HCT116 (cell line): Measurements from ENCODE around the gene PTPRF. TPM values are rescaled to one million over a fixed set of nuclear protein-coding genes. Genes with fewer than 3 reads are reported as not detected.

Experiments used
- ATAC-seq: fragments of 200-7000 bp; cut with Tn5 transposase; 2 replicates; pipeline ENCODE4 v1.9.1; 2020; ENCODE audit warnings: mild to moderate bottlenecking, moderate library complexity
- BruUV-seq: library from RNA; stranded (reverse); fragments of 400-500 nt; replicated peaks from 2 replicates; lab custom pipeline; 2021; lab: Mats Ljungman, UMichigan
- CTCF ChIA-PET: fragments of 300-600 bp; sonication (Branson Sonifier 250); formaldehyde crosslinking; loops from one replicate; lab custom pipeline; 2021; ENCODE audit warnings: antibody characterized with exemption; lab: Charles Lee
- POLR2A ChIA-PET: fragments of 300-600, 350-600 bp; sonication (Branson Sonifier 250); formaldehyde crosslinking; loops from one replicate; lab custom pipeline; 2021; ENCODE audit warnings: antibody characterized with exemption; lab: Charles Lee
- RAD21 ChIA-PET, 2 experiments: fragments of 300-600 bp; sonication (Branson Sonifier 250); formaldehyde crosslinking; loops; one replicate each; lab custom pipeline; 2023; ENCODE audit warnings: low total read pairs in 2 of 2; ENCODE audit not compliant: uncharacterized antibody in 2 of 2, unreplicated experiment in 2 of 2, low non-redundant PET in 1 of 2; lab: Charles Lee
- DNase-seq: peaks from one replicate; pipeline ENCODE4 v3.0.0-alpha.2; 2010; ENCODE audit warnings: low read depth, low spot score
- H2AFZ ChIP-seq: fragments of 200-600 bp; shearing (Covaris generic), sonication (generic); 2 replicates; pipeline ENCODE4 v1.6.1; 2017; ENCODE audit warnings: low read depth, mixed run types, mixed read lengths, antibody characterized with exemption, low read length; ENCODE audit not compliant: poor library complexity, severe bottlenecking
- H3K27ac ChIP-seq: 2 replicates; pipeline ENCODE4 v1.5.1; 2012; ENCODE audit warnings: low read depth, low read length
- H3K27me3 ChIP-seq: fragments of 200-600 bp; sonication (generic); 2 replicates; pipeline ENCODE4 v1.6.1; 2016; ENCODE audit warnings: mixed run types, low read length, mixed read lengths; ENCODE audit not compliant: insufficient read depth
- H3K36me3 ChIP-seq, 2 experiments: fragments of 200-500 bp in 1 of 2; fragments of 200-600 bp in 1 of 2; sonication (Bioruptor generic) in 1 of 2; sonication (generic) in 1 of 2; 2 replicates each; pipeline versions ENCODE4 v1.5.1 to v1.6.1; 2014 to 2016; ENCODE audit warnings: low read length in 2 of 2, inconsistent platforms in 1 of 2, mixed read lengths in 1 of 2, mixed run types in 1 of 2; ENCODE audit not compliant: insufficient read depth in 2 of 2, control insufficient read depth in 1 of 2
- H3K4me1 ChIP-seq, 2 experiments: fragments of 200-600 bp in 1 of 2; sonication (generic) in 1 of 2; 2 replicates each; pipeline versions ENCODE4 v1.5.1 to v1.6.1; 2012 to 2017; ENCODE audit warnings: low read length in 2 of 2, inconsistent platforms in 1 of 2, mild to moderate bottlenecking in 1 of 2, mixed read lengths in 1 of 2, mixed run types in 1 of 2, moderate library complexity in 1 of 2; ENCODE audit not compliant: insufficient read depth in 2 of 2, control insufficient read depth in 1 of 2
- H3K4me2 ChIP-seq: fragments of 200-600 bp; sonication (generic); 2 replicates; pipeline ENCODE4 v1.6.1; 2017; ENCODE audit warnings: mixed run types, low read length, mixed read lengths
- H3K4me3 ChIP-seq, 2 experiments: fragments of 200-600 bp in 1 of 2; sonication (generic) in 1 of 2; replicated peaks in 1 of 2; 2 replicates each; pipeline ENCODE4 v1.5.1; 2011 to 2016; ENCODE audit warnings: low read length in 2 of 2, control low read depth in 1 of 2, low read depth in 1 of 2, mild to moderate bottlenecking in 1 of 2, mixed read lengths in 1 of 2, mixed run types in 1 of 2
- H3K79me2 ChIP-seq: fragments of 200-600 bp; sonication (generic); 2 replicates; pipeline ENCODE4 v1.6.1; 2017; ENCODE audit warnings: mild to moderate bottlenecking, mixed run types, low read length, moderate library complexity, mixed read lengths; ENCODE audit not compliant: insufficient read depth
- H3K9ac ChIP-seq: fragments of 200-600 bp; sonication (generic); 2 replicates; pipeline ENCODE4 v1.6.1; 2016; ENCODE audit warnings: low read length, mixed read lengths
- H3K9me2 ChIP-seq: fragments of 200-600 bp; sonication (generic), shearing (Covaris generic); 2 replicates; pipeline ENCODE4 v1.6.1; 2017; ENCODE audit warnings: mixed run types, mild to moderate bottlenecking, moderate library complexity; ENCODE audit not compliant: insufficient read depth
- H3K9me3 ChIP-seq, 2 experiments: fragments of 200-500 bp in 1 of 2; fragments of 200-600 bp in 1 of 2; sonication (Bioruptor generic) in 1 of 2; sonication (generic) in 1 of 2; 2 replicates each; pipeline ENCODE4 v1.6.1; 2014 to 2017; ENCODE audit warnings: low read length in 2 of 2, mixed read lengths in 2 of 2, inconsistent platforms in 1 of 2, low read depth in 1 of 2, mild to moderate bottlenecking in 1 of 2, mixed run types in 1 of 2, moderate library complexity in 1 of 2; ENCODE audit not compliant: control insufficient read depth in 1 of 2, insufficient read depth in 1 of 2
- H4K20me1 ChIP-seq: fragments of 200-600 bp; sonication (generic), shearing (Covaris generic); 2 replicates; pipeline ENCODE4 v1.6.1; 2017; ENCODE audit warnings: mixed run types, mild to moderate bottlenecking, moderate library complexity; ENCODE audit not compliant: insufficient read depth
- CTCF ChIP-seq, 3 experiments: fragments of 200-600 bp in 1 of 3; sonication (generic) in 1 of 3; IDR thresholded peaks in 2 of 3; conservative IDR thresholded peaks in 1 of 3; 2 replicates each; pipeline ENCODE4 v1.5.1; 2012 to 2017; ENCODE audit warnings: low read depth in 2 of 3, low read length in 2 of 3, antibody characterized with exemption in 1 of 3, borderline replicate concordance in 1 of 3, control low read depth in 1 of 3, mild to moderate bottlenecking in 1 of 3, mixed read lengths in 1 of 3, mixed run types in 1 of 3, moderate library complexity in 1 of 3; ENCODE audit not compliant: insufficient read depth in 1 of 3
- FOSL1 ChIP-seq: IDR thresholded peaks from 2 replicates; pipeline ENCODE4 v1.6.1; 2012; ENCODE audit warnings: low read depth
- JUND ChIP-seq: IDR thresholded peaks from 2 replicates; pipeline ENCODE4 v1.6.1; 2012
- REST ChIP-seq: IDR thresholded peaks from 2 replicates; pipeline ENCODE4 v1.6.1; 2012; ENCODE audit warnings: low read depth
- TCF7L2 ChIP-seq: IDR thresholded peaks from 2 replicates; pipeline ENCODE4 v1.7.0; 2011; ENCODE audit warnings: borderline replicate concordance, inconsistent platforms; ENCODE audit not compliant: insufficient read depth, insufficient read length; ENCODE audit errors: extremely low read depth
- YY1 ChIP-seq: IDR thresholded peaks from 2 replicates; pipeline ENCODE4 v1.6.1; 2011; ENCODE audit warnings: low read length, low read depth, moderate library complexity, mild to moderate bottlenecking; ENCODE audit not compliant: insufficient replicate concordance; ENCODE audit errors: extremely low read depth
- ZNF274 ChIP-seq: fragments of 200-500 bp; sonication (Bioruptor generic); IDR thresholded peaks from 2 replicates; pipeline ENCODE4 v1.6.1; 2014; ENCODE audit warnings: mild to moderate bottlenecking, low read depth, low read length, inconsistent platforms
- intact Hi-C: fragments of 100-400 bp; cut with micrococcal nuclease; formaldehyde crosslinking; loops from 2 replicates; pipeline ENCODE4 v1.10.0; 2022
- total RNA-seq: library from RNA; stranded (reverse); gene quantifications from one replicate; pipeline ENCODE4 v1.2.1, GENCODE V29; 2021; ENCODE audit not compliant: unreplicated experiment

The PTPRF gene
- total RNA-seq, 1 experiment from 2014 or later: 224 TPM

GRCh38 chr1:43597028-43597427 lies 66.3 kb downstream of the PTPRF start:
- TF ChIP-seq FOSL1 (no peak), JUND (no peak), REST (no peak), TCF7L2 (no peak), YY1 (no peak), ZNF274 (no peak), CTCF (IDR thresholded peaks at IDR 0.05 in 2 of 3, conservative IDR thresholded peaks at IDR 0.05 in 1 of 3; ENCODE audit: borderline replicate concordance in 1 of 3, insufficient read depth in 1 of 3, low read depth in 2 of 3, low read length in 2 of 3) (no peak)
- TF ChIP-seq, all 23 proteins: peak for 0
- H3K4me2 ChIP-seq: no peak overlapping the region
- H3K36me3 ChIP-seq: peaks cover 21 to 32% of the 10 kb centered on the region in 2 experiments; a peak in 3 of 4 replicates
- no peaks in the 10 kb centered on the region for H3K4me1 ChIP-seq
- H3K27ac ChIP-seq: no peak overlapping the region
- H3K9me2 ChIP-seq: no peaks in the 10 kb centered on the region
- intact Hi-C loops: no loop called here
- H2AFZ ChIP-seq: no peak overlapping the region
- no peak overlapping the region for H3K4me3 ChIP-seq
- ATAC-seq (0 out of 2 replicates have a peak, but pooled peaks have one; percentile 6), DNase-seq (no peak)
- H3K9me3 ChIP-seq: no peaks in the 10 kb centered on the region
- no peaks in the 10 kb centered on the region for H4K20me1 ChIP-seq
- no peaks in the 10 kb centered on the region for H3K27me3 ChIP-seq
- H3K79me2 ChIP-seq: no peaks in the 10 kb centered on the region
- ChIA-PET POLR2A (no interaction called here), CTCF (no interaction called here), RAD21 (no interaction called here)
- no TSS peak for BruUV-seq
- no peak overlapping the region for H3K9ac ChIP-seq
